Skeletal muscle tissue (tissue), 5 donors: ENCODE data around the gene RMP24. TPM values are rescaled to one million over a fixed set of nuclear protein-coding genes. Genes with fewer than 3 reads are reported as not detected.
"Not testable (repeated sequence)": the region's sequence is repeated elsewhere in the genome, so short reads cannot be mapped to it uniquely, and the experiment has no call there.

ENCODE experiments used
- H3K27ac ChIP-seq: one replicate; pipeline ENCODE4 v1.7.0; 2013; ENCODE audit warnings: mild to moderate bottlenecking, low read depth, low read length, inconsistent platforms
- H3K27me3 ChIP-seq, 3 donors: one replicate each; pipeline ENCODE4 v1.7.0; 2013; ENCODE audit warnings: low read length in 3 of 3; ENCODE audit not compliant: control insufficient read depth in 3 of 3, insufficient read depth in 3 of 3
- H3K36me3 ChIP-seq, 3 donors: one replicate each; pipeline ENCODE4 v1.7.0; 2013; ENCODE audit warnings: low read length in 3 of 3; ENCODE audit not compliant: control insufficient read depth in 3 of 3, insufficient read depth in 3 of 3
- H3K4me1 ChIP-seq, 3 donors: one replicate each; pipeline ENCODE4 v1.7.0; 2013; ENCODE audit warnings: low read length in 3 of 3, mild to moderate bottlenecking in 3 of 3; ENCODE audit not compliant: control insufficient read depth in 3 of 3, insufficient read depth in 3 of 3
- H3K4me3 ChIP-seq, 3 donors: one replicate each; pipeline ENCODE4 v1.7.0; 2013; ENCODE audit warnings: low read length in 3 of 3
- H3K9ac ChIP-seq, 3 donors: one replicate each; pipeline ENCODE4 v1.7.0; 2013; ENCODE audit warnings: low read length in 3 of 3, mild to moderate bottlenecking in 3 of 3, moderate library complexity in 2 of 3, low read depth in 1 of 3
- H3K9me3 ChIP-seq, 3 donors: one replicate each; pipeline ENCODE4 v1.7.0; 2013; ENCODE audit warnings: low read length in 3 of 3; ENCODE audit not compliant: control insufficient read depth in 3 of 3
- small RNA-seq: library from RNA; depleted of rRNA; stranded (forward); fragments of <200 nt; gene quantifications from one replicate; pipeline ENCODE3, GENCODE V24; 2014
- total RNA-seq: library from RNA; depleted of rRNA; stranded (reverse); fragments of >200 nt; gene quantifications from one replicate; pipeline ENCODE4 v1.2.3, GENCODE V29; 2014
- donor health status: Osteomylitis.

Gene RMP24

DNA sequence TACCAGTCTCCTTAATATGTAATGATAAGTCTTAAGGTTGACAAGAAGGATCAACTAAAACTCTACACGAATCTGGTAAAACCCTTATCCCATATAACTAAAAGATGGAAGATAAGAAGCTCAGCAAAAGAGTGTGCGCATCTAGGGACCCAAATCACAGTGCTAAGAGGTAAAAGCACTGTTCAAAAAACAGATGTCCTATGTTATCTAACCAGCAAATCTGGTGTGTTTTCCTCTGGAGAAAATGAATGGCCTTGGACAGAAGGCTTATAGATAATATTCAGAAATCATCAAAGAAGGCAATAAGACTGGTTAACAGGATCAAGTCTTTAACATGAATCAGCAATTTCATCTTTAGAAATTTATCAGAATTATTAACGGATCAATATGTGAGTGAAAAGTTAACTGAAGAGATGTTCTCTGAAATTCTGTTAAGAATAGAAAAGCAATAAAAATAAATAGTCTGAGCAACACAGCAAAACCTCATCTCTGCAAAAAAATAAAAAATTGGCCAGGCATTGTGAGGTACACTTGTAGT lies 47.8 kb downstream of the RMP24 start:
- Histone ChIP-seq H3K4me1 (no peaks in the 10 kb centered on the region), H3K27me3 (no peaks in the 10 kb centered on the region), H3K27ac (no peak overlapping the region)

DNA sequence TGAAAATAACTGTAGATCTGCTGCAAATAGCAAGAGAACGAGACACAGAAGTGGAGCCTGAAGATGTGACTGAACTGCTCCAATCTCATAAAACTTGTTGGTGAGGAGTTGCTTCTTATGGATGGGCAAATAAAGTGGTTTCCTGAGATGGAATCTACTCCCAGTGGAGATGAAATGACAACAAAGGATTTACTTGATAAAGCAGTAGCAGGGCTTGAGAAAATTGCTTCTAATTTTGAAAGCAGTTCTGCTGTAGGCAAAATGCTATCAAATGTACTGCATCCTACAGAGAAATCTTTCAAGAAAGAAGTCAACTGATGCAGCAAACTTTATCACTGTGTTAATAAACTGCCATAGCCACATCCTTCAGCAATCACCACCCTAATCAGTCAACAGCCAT lies 50.9 kb downstream of the RMP24 start:
- Histone ChIP-seq H3K36me3 (peaks cover 4 to 23% (median 10%) of the 10 kb centered on the region in 3 donors), H3K27ac (no peak overlapping the region), H3K4me3 (no peak overlapping the region), H3K4me1 (no peaks in the 10 kb centered on the region), H3K9me3 (no peaks in the 10 kb centered on the region), H3K27me3 (no peaks in the 10 kb centered on the region), H3K9ac (no peak overlapping the region)

More for the DNA sequence above, 47.8 kb downstream of the RMP24 start:
- Histone ChIP-seq H3K9ac (no peak overlapping the region), H3K4me3 (no peak overlapping the region), H3K9me3 (no peaks in the 10 kb centered on the region), H3K36me3 (peaks cover 0 to 4% (median 2%) of the 10 kb centered on the region in 3 donors)

DNA sequence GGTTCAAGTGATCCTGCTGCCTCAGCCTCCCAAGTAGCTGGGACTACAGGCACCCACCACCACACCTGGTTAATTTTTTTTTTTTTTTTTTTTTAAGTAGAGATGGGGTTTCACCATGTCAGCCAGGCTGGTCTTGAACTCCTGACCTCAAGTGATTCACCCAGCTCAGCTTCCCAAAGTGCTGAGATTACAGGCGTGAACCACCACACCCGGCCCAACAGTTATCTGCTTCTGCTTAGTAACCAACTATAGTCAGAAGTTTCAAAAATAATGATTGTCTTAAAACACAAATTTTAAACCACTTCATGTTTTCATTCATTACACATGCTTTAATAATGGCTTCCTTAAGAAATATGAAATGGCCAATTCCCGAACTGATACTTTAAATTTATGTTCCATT lies 51.8 kb downstream of the RMP24 start:
- H3K36me3 ChIP-seq: peaks cover 8 to 28% (median 10%) of the 10 kb centered on the region in 3 donors
- H3K27me3 ChIP-seq, H3K4me3 ChIP-seq, H3K9ac ChIP-seq, H3K4me1 ChIP-seq, H3K27ac ChIP-seq, H3K9me3 ChIP-seq: not testable (repeated sequence)

DNA sequence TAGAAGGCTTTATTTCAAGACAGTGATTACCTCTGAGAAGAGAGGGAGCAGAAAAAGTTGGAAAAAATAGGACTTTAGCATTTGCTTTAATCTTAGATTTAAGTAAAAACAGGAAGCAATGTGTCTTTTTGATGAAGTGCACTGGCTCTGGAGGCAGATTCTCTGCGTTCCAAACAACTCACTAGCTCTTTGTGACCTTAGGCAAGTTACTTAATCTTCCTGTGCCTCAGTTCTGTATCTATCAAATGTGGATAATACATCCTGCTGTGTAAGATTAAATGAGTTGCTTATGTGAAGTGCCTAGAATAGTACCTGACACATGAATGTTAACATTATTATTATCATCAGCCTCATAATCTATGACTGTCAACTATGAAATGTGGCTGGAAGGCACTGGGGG lies 52.5 kb downstream of the RMP24 start:
- Histone ChIP-seq H3K4me3 (no peak overlapping the region), H3K9me3 (no peaks in the 10 kb centered on the region), H3K9ac (no peak overlapping the region), H3K36me3 (peaks cover 8 to 29% (median 10%) of the 10 kb centered on the region in 3 donors), H3K27ac (no peak overlapping the region), H3K27me3 (no peaks in the 10 kb centered on the region), H3K4me1 (no peaks in the 10 kb centered on the region)

DNA sequence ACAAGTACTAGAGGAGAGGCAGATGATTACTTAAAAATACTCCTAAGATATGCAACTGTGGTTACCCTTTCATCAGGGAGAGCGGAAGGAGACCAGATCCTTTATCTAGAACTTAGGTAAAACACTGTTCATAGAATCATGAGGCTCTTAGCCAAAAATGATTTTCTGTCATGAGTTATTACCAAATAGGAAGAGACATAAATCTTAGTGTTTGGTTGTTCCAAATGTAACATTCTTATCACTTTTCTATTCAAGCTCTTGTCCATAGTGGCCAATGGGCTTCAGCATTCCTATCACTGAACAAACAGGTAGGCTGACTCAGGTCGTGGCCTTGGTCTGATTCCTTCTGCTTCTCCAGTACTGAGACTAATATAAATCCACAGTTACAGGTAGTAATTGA lies 56.4 kb downstream of the RMP24 start:
- peaks cover 8 to 29% (median 10%) of the 10 kb centered on the region in 3 donors for H3K36me3 ChIP-seq
- no peak overlapping the region for H3K27ac ChIP-seq
- no peak overlapping the region for H3K4me3 ChIP-seq
- no peaks in the 10 kb centered on the region for H3K4me1 ChIP-seq
- no peaks in the 10 kb centered on the region for H3K9me3 ChIP-seq
- H3K9ac ChIP-seq: no peak overlapping the region
- no peaks in the 10 kb centered on the region for H3K27me3 ChIP-seq

Small RNA genes lying within 50 kb of the gene (small RNA-seq; reads per million reads assigned to genes)
- not detected for gene MIR3929

Other genes with a start within 250 kb of the RMP24 start
- gene RPRD1A, start 94.9 kb downstream of the RMP24 start, total RNA-seq: 35.0 TPM
- gene SLC39A6, start 156.7 kb downstream of the RMP24 start, total RNA-seq: 35.5 TPM
- 156 TPM for gene ELP2, start 157.2 kb downstream of the RMP24 start, total RNA-seq
- gene MOCOS, start 214.8 kb downstream of the RMP24 start, total RNA-seq: 0.52 TPM